Panc1 (cell line): ENCODE measurements around the gene OBI1.

Source experiments
- POLR2AphosphoS5 ChIP-seq: IDR thresholded peaks from 2 replicates; pipeline ENCODE4 v1.6.1; 2012; ENCODE audit warnings: mild to moderate bottlenecking, low read depth, low read length, moderate library complexity
- SIN3A ChIP-seq: IDR thresholded peaks from 2 replicates; pipeline ENCODE4 v1.6.1; 2012; ENCODE audit warnings: low read depth, mild to moderate bottlenecking, low read length, moderate library complexity, borderline replicate concordance; ENCODE audit not compliant: insufficient read depth
- TCF7L2 ChIP-seq: IDR thresholded peaks from 2 replicates; pipeline ENCODE4 v1.6.1; 2011; ENCODE audit warnings: mild to moderate bottlenecking, low read depth, low read length, inconsistent platforms
- TF ChIP-seq, protein P1 (sequence below): fragments of 450-650 bp; IDR thresholded peaks from 2 replicates; pipeline ENCODE4 v1.5.1; 2017; ENCODE audit warnings: mild to moderate bottlenecking

- TF ChIP-seq, protein P1, sequence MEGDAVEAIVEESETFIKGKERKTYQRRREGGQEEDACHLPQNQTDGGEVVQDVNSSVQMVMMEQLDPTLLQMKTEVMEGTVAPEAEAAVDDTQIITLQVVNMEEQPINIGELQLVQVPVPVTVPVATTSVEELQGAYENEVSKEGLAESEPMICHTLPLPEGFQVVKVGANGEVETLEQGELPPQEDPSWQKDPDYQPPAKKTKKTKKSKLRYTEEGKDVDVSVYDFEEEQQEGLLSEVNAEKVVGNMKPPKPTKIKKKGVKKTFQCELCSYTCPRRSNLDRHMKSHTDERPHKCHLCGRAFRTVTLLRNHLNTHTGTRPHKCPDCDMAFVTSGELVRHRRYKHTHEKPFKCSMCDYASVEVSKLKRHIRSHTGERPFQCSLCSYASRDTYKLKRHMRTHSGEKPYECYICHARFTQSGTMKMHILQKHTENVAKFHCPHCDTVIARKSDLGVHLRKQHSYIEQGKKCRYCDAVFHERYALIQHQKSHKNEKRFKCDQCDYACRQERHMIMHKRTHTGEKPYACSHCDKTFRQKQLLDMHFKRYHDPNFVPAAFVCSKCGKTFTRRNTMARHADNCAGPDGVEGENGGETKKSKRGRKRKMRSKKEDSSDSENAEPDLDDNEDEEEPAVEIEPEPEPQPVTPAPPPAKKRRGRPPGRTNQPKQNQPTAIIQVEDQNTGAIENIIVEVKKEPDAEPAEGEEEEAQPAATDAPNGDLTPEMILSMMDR, result no peak
- TF ChIP-seq TCF7L2 (no peak), POLR2AphosphoS5 (no peak), SIN3A (no peak)
Observed at GRCh38 chr13:78638216-78638615, 20.7 kb downstream of the OBI1 start.
